Right atrium auricular region (tissue), 2 donors: ENCODE measurements around the gene ZFP1. TPM values are rescaled to one million over a fixed set of nuclear protein-coding genes. Genes with fewer than 3 reads are reported as not detected.

Experiments used
- DNase-seq: peaks from one replicate; pipeline ENCODE4 v3.0.0-alpha.2; 2019; ENCODE audit warnings: low spot score
- H3K27ac ChIP-seq, 2 donors: fragments of 200-600 bp; sonication (generic); 1 replicate in 1 of 2; 2 replicates in 1 of 2; pipeline ENCODE4 v1.5.1; 2016 to 2019
- H3K27me3 ChIP-seq, 2 donors: fragments of 200-600 bp; sonication (generic); one replicate each; pipeline versions ENCODE4 v1.5.1 to v1.6.0; 2017 to 2019
- H3K36me3 ChIP-seq: fragments of 200-600 bp; sonication (generic); one replicate; pipeline ENCODE4 v1.5.1; 2016
- H3K4me1 ChIP-seq, 2 donors: fragments of 200-600 bp; sonication (generic); one replicate each; pipeline versions ENCODE4 v1.5.1 to v1.6.0; 2017 to 2019
- H3K4me3 ChIP-seq, 2 donors: fragments of 200-600 bp; sonication (generic); 1 replicate in 1 of 2; 2 replicates in 1 of 2; pipeline ENCODE4 v1.5.1; 2017 to 2019; ENCODE audit warnings: mild to moderate bottlenecking in 1 of 2, moderate library complexity in 1 of 2
- H3K9me3 ChIP-seq, 2 donors: fragments of 200-600 bp; sonication (generic); one replicate each; pipeline ENCODE4 v1.5.1; 2019
- CTCF ChIP-seq, 2 donors: fragments of 200-600 bp; sonication (generic); IDR thresholded peaks; one replicate each; pipeline ENCODE4 v1.5.1; 2019; ENCODE audit warnings: antibody characterized with exemption in 2 of 2
- total RNA-seq, 2 donors: library from RNA; depleted of rRNA; stranded (reverse); fragments of >200 nt; gene quantifications; one replicate each; pipeline ENCODE4 v1.1.0, GENCODE V29; 2016

ZFP1 gene
- total RNA-seq, 2 donors from 2014 or later = 8.6 to 8.8 TPM

GRCh38 chr16:75138636-75139035, 9.7 kb upstream of the ZFP1 start:
- no peak overlapping the region for H3K27ac ChIP-seq
- no peaks in the 10 kb centered on the region for H3K36me3 ChIP-seq
- H3K4me1 ChIP-seq = no peaks in the 10 kb centered on the region
- no peak overlapping the region for H3K4me3 ChIP-seq
- H3K27me3 ChIP-seq = no peaks in the 10 kb centered on the region
- no peak for DNase-seq
- H3K9me3 ChIP-seq = no peaks in the 10 kb centered on the region
- no peak for TF ChIP-seq CTCF (IDR thresholded peaks at IDR 0.05)

- H3K4me3 ChIP-seq = no peak overlapping the region
- no peaks in the 10 kb centered on the region for H3K36me3 ChIP-seq
- no peaks in the 10 kb centered on the region for H3K27me3 ChIP-seq
- H3K9me3 ChIP-seq = no peaks in the 10 kb centered on the region
- no peaks in the 10 kb centered on the region for H3K4me1 ChIP-seq
- H3K27ac ChIP-seq = no peak overlapping the region
- DNase-seq = no peak
- TF ChIP-seq CTCF (IDR thresholded peaks at IDR 0.05) = no peak
Measured at GRCh38 chr16:75139498-75139897, 8.8 kb upstream of the ZFP1 start.

- TF ChIP-seq CTCF (IDR thresholded peaks at IDR 0.05) = no peak
- peaks cover 0 to under 1% of the 10 kb centered on the region in 2 donors for H3K4me1 ChIP-seq
Measured at GRCh38 chr16:75143941-75144340, 4.4 kb upstream of the ZFP1 start.

GRCh38 chr16:75147968-75148310, 385 bp upstream of the ZFP1 start:
- Histone ChIP-seq H3K36me3 (no peaks in the 10 kb centered on the region), H3K27me3 (no peaks in the 10 kb centered on the region), H3K4me1 (peaks cover 0 to 9% of the 10 kb centered on the region in 2 donors), H3K9me3 (peaks cover 0 to 21% of the 10 kb centered on the region in 2 donors), H3K27ac (peak overlapping the region; percentile 97 to 98), H3K4me3 (peak overlapping the region; percentile 86 to 96)
- no peak for DNase-seq
- no peak for TF ChIP-seq CTCF (IDR thresholded peaks at IDR 0.05)

More at GRCh38 chr16:75143941-75144340, 4.4 kb upstream of the ZFP1 start:
- H3K27ac ChIP-seq = no peak overlapping the region
- no peaks in the 10 kb centered on the region for H3K27me3 ChIP-seq
- no peak for DNase-seq
- no peak overlapping the region for H3K4me3 ChIP-seq
- H3K36me3 ChIP-seq = no peaks in the 10 kb centered on the region
- H3K9me3 ChIP-seq = no peaks in the 10 kb centered on the region

GRCh38 chr16:75151798-75152197, 3.5 kb downstream of the ZFP1 start:
- Histone ChIP-seq H3K4me1 (peaks cover 0 to 9% of the 10 kb centered on the region in 2 donors), H3K9me3 (peaks cover 0 to 21% of the 10 kb centered on the region in 2 donors), H3K36me3 (peaks cover 29% of the 10 kb centered on the region), H3K27me3 (no peaks in the 10 kb centered on the region), H3K4me3 (no peak overlapping the region), H3K27ac (no peak overlapping the region)
- no peak for TF ChIP-seq CTCF (IDR thresholded peaks at IDR 0.05)
- no peak for DNase-seq

- Histone ChIP-seq H3K27me3 (no peaks in the 10 kb centered on the region), H3K9me3 (peaks cover 0 to 21% of the 10 kb centered on the region in 2 donors), H3K36me3 (peaks cover 29% of the 10 kb centered on the region), H3K4me3 (no peak overlapping the region), H3K27ac (no peak overlapping the region), H3K4me1 (peaks cover 0 to 9% of the 10 kb centered on the region in 2 donors)
- no peak for DNase-seq
- TF ChIP-seq CTCF (IDR thresholded peaks at IDR 0.05) = no peak
Measured at GRCh38 chr16:75152635-75153034, 4.3 kb downstream of the ZFP1 start.
